Liver (tissue), 9 donors: ENCODE measurements around the gene CREB3L1. TPM values are rescaled to one million over a fixed set of nuclear protein-coding genes. Genes with fewer than 3 reads are reported as not detected.

Experiments
- DNase-seq: peaks from one replicate; pipeline ENCODE4 v3.0.0-alpha.2; 2017; ENCODE audit warnings: low spot score
- H3K27ac ChIP-seq, 2 donors: one replicate each; pipeline ENCODE4 v1.7.0; 2013; ENCODE audit warnings: inconsistent platforms in 2 of 2, low read length in 2 of 2, control low read depth in 1 of 2, low read depth in 1 of 2, mild to moderate bottlenecking in 1 of 2
- H3K27me3 ChIP-seq, 4 donors: one replicate each; pipeline versions ENCODE4 v1.6.1 to v1.7.0; 2013; ENCODE audit warnings: low read length in 3 of 4, inconsistent platforms in 1 of 4, mild to moderate bottlenecking in 1 of 4, moderate library complexity in 1 of 4; ENCODE audit not compliant: control insufficient read depth in 4 of 4, insufficient read depth in 4 of 4
- H3K36me3 ChIP-seq, 4 donors: one replicate each; pipeline versions ENCODE4 v1.6.1 to v1.7.0; 2013; ENCODE audit warnings: low read length in 3 of 4, mild to moderate bottlenecking in 3 of 4, low read depth in 1 of 4, moderate library complexity in 1 of 4; ENCODE audit not compliant: control insufficient read depth in 4 of 4, insufficient read depth in 3 of 4
- H3K4me1 ChIP-seq, 4 donors: one replicate each; pipeline versions ENCODE4 v1.6.1 to v1.7.0; 2013; ENCODE audit warnings: low read length in 3 of 4, mild to moderate bottlenecking in 3 of 4, moderate library complexity in 1 of 4; ENCODE audit not compliant: control insufficient read depth in 4 of 4, insufficient read depth in 4 of 4
- H3K4me3 ChIP-seq, 3 donors: one replicate each; pipeline versions ENCODE4 v1.6.1 to v1.7.0; 2013; ENCODE audit warnings: low read length in 3 of 3, control low read depth in 1 of 3, low read depth in 1 of 3, mild to moderate bottlenecking in 1 of 3
- H3K9ac ChIP-seq, 2 donors: one replicate each; pipeline ENCODE4 v1.7.0; 2013; ENCODE audit warnings: low read length in 2 of 2, mild to moderate bottlenecking in 2 of 2, moderate library complexity in 2 of 2, control low read depth in 1 of 2, low read depth in 1 of 2
- H3K9me3 ChIP-seq, 4 donors: one replicate each; pipeline versions ENCODE4 v1.6.1 to v1.7.0; 2013; ENCODE audit warnings: low read length in 3 of 4; ENCODE audit not compliant: control insufficient read depth in 4 of 4
- ATF3 ChIP-seq: IDR thresholded peaks from 2 replicates; pipeline ENCODE4 v1.6.1; 2016; ENCODE audit warnings: antibody characterized with exemption
- EGR1 ChIP-seq, 2 donors: IDR thresholded peaks; 2 replicates each; pipeline ENCODE4 v1.6.1; 2016 to 2018; ENCODE audit warnings: antibody characterized with exemption in 2 of 2, low read depth in 2 of 2
- FOXA1 ChIP-seq: IDR thresholded peaks from 2 replicates; pipeline ENCODE4 v1.6.1; 2016; ENCODE audit warnings: antibody characterized with exemption
- FOXA2 ChIP-seq: IDR thresholded peaks from 2 replicates; pipeline ENCODE4 v1.6.1; 2016; ENCODE audit warnings: antibody characterized with exemption
- GABPA ChIP-seq, 2 donors: IDR thresholded peaks in 1 of 2; conservative IDR thresholded peaks in 1 of 2; 2 replicates each; pipeline ENCODE4 v1.6.1; 2016; ENCODE audit warnings: antibody characterized with exemption in 2 of 2, mild to moderate bottlenecking in 1 of 2, moderate library complexity in 1 of 2
- HNF4A ChIP-seq, 2 donors: conservative IDR thresholded peaks; 2 replicates each; pipeline ENCODE4 v1.6.1; 2016; ENCODE audit warnings: antibody characterized with exemption in 2 of 2, mild to moderate bottlenecking in 2 of 2
- HNF4G ChIP-seq: IDR thresholded peaks from 2 replicates; pipeline ENCODE4 v1.6.1; 2016; ENCODE audit warnings: antibody characterized with exemption
- JUND ChIP-seq, 2 donors: IDR thresholded peaks; 2 replicates each; pipeline ENCODE4 v1.6.1; 2016; ENCODE audit warnings: antibody characterized with exemption in 2 of 2
- NR2F2 ChIP-seq: IDR thresholded peaks from 2 replicates; pipeline ENCODE4 v1.6.1; 2016; ENCODE audit warnings: antibody characterized with exemption
- RAD21 ChIP-seq, 2 donors: IDR thresholded peaks; 2 replicates each; pipeline ENCODE4 v1.6.1; 2016; ENCODE audit warnings: antibody characterized with exemption in 2 of 2, mild to moderate bottlenecking in 2 of 2
- REST ChIP-seq: IDR thresholded peaks from 2 replicates; pipeline ENCODE4 v1.6.1; 2016; ENCODE audit warnings: antibody characterized with exemption, mild to moderate bottlenecking
- RXRA ChIP-seq, 2 donors: IDR thresholded peaks; 2 replicates each; pipeline ENCODE4 v1.6.1; 2017 to 2018; ENCODE audit warnings: antibody characterized with exemption in 2 of 2, mild to moderate bottlenecking in 1 of 2
- SP1 ChIP-seq: IDR thresholded peaks from 2 replicates; pipeline ENCODE4 v1.6.1; 2018; ENCODE audit warnings: antibody characterized with exemption, mild to moderate bottlenecking
- TAF1 ChIP-seq: conservative IDR thresholded peaks from 2 replicates; pipeline ENCODE4 v1.6.1; 2016; ENCODE audit warnings: antibody characterized with exemption, mild to moderate bottlenecking
- YY1 ChIP-seq: IDR thresholded peaks from 2 replicates; pipeline ENCODE4 v1.6.1; 2016; ENCODE audit warnings: antibody characterized with exemption, mild to moderate bottlenecking
- WGBS: extraction: QIAGEN DNeasy Blood & Tissue Kit; methylation state at CpG from one replicate; pipeline ENCODE4 v1.1.7; 2013; 5-methylcytosine and 5-hydroxymethylcytosine counted together
- polyA plus RNA-seq, 2 donors: library from polyadenylated mRNA; stranded (reverse) in 1 of 2; unstranded in 1 of 2; fragments of 200-250 nt in 1 of 2; fragments of >200 nt in 1 of 2; fragmentation: Nextera tagmentation in 1 of 2; extraction: Ambion mirVana in 1 of 2; gene quantifications; one replicate each; pipeline versions ENCODE4 v1.2.1 to v1.2.3, GENCODE V29; 2013 to 2015
- total RNA-seq, 2 donors: library from RNA; depleted of rRNA; stranded (reverse); fragments of >200 nt; gene quantifications; one replicate each; pipeline ENCODE4 v1.2.3, GENCODE V29; 2014
- TF ChIP-seq, protein P1 (sequence below): IDR thresholded peaks from 2 replicates; pipeline ENCODE4 v1.6.1; 2016; ENCODE audit warnings: antibody characterized with exemption
- TF ChIP-seq, protein P2 (sequence below): fragments of 150-350 bp; IDR thresholded peaks from 2 replicates; pipeline ENCODE4 v1.5.1; 2017; ENCODE audit warnings: improper control_type of control experiment, low read depth, low read length; ENCODE audit not compliant: missing input control
- TF ChIP-seq, protein P3 (sequence below): IDR thresholded peaks from 2 replicates; pipeline ENCODE4 v1.6.1; 2016; ENCODE audit warnings: antibody characterized with exemption
- donor health status: healthy.
- donor health status: healthy.
- donor health status: healthy.
- donor health status: healthy.
- donor health status: healthy.

The CREB3L1 gene
- total and polyA plus RNA-seq, 4 donors: 0.14 to 1.3 (median 0.33) TPM

DNA sequence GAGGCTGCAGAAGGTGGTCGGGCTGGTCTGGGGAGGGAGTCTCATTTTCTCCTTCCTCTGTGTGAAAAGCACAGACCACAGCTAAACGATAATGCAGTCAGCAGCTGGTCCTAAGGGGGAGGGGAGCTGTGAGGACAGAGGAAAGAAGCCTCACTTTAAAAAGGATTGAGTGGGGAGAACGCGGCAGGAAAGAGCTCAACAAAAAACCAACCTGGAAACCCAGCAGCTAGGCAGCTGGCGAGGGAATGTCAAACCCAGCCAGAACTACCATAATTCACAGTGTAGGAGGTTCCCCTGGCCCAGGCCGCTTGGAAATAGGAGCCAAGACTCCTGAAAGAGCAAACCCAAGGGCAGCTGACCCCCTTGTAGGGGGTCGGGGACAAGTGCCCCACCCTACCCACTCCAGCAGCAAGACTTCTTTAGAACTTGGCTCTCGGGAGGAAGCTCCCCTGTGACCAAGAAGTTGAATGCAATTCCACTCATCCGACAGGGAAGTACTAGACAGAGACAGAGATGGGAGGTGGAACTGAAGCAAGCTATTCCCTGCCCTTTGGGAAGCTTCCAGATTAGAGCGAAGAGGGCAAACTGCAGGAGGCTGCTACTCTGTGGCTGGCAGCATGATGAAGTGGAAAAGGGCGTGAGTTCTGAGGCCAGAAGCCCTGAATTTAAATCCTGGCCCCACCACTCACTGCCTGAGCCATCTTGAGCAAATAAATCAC, 53.3 kb downstream of the CREB3L1 start:
- Histone ChIP-seq H3K4me3 (no peak overlapping the region), H3K4me1 (peaks cover 3 to 15% (median 7%) of the 10 kb centered on the region in 4 donors), H3K9me3 (no peaks in the 10 kb centered on the region), H3K27me3 (peaks cover 2 to 25% (median 3%) of the 10 kb centered on the region in 4 donors), H3K27ac (no peak overlapping the region), H3K9ac (no peak overlapping the region), H3K36me3 (no peaks in the 10 kb centered on the region)
- WGBS: 31% methylated on average over 11 of the region's 11 CpGs
- no peak for DNase-seq
- TF ChIP-seq HNF4A (conservative IDR thresholded peaks at IDR 0.05) (no peak), RAD21 (IDR thresholded peaks at IDR 0.05) (no peak), SP1 (no peak), RXRA (IDR thresholded peaks at IDR 0.05) (no peak), FOXA2 (no peak), HNF4G (no peak), ATF3 (no peak), EGR1 (IDR thresholded peaks at IDR 0.05; ENCODE audit: low read depth in 2 of 2) (no peak), JUND (IDR thresholded peaks at IDR 0.05) (no peak), TAF1 (no peak), GABPA (IDR thresholded peaks at IDR 0.05 in 1 of 2, conservative IDR thresholded peaks at IDR 0.05 in 1 of 2) (no peak), REST (no peak), NR2F2 (no peak), YY1 (no peak), FOXA1 (no peak)
- TF ChIP-seq, protein P1, sequence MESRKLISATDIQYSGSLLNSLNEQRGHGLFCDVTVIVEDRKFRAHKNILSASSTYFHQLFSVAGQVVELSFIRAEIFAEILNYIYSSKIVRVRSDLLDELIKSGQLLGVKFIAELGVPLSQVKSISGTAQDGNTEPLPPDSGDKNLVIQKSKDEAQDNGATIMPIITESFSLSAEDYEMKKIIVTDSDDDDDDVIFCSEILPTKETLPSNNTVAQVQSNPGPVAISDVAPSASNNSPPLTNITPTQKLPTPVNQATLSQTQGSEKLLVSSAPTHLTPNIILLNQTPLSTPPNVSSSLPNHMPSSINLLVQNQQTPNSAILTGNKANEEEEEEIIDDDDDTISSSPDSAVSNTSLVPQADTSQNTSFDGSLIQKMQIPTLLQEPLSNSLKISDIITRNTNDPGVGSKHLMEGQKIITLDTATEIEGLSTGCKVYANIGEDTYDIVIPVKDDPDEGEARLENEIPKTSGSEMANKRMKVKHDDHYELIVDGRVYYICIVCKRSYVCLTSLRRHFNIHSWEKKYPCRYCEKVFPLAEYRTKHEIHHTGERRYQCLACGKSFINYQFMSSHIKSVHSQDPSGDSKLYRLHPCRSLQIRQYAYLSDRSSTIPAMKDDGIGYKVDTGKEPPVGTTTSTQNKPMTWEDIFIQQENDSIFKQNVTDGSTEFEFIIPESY: no peak
- TF ChIP-seq, protein P2, sequence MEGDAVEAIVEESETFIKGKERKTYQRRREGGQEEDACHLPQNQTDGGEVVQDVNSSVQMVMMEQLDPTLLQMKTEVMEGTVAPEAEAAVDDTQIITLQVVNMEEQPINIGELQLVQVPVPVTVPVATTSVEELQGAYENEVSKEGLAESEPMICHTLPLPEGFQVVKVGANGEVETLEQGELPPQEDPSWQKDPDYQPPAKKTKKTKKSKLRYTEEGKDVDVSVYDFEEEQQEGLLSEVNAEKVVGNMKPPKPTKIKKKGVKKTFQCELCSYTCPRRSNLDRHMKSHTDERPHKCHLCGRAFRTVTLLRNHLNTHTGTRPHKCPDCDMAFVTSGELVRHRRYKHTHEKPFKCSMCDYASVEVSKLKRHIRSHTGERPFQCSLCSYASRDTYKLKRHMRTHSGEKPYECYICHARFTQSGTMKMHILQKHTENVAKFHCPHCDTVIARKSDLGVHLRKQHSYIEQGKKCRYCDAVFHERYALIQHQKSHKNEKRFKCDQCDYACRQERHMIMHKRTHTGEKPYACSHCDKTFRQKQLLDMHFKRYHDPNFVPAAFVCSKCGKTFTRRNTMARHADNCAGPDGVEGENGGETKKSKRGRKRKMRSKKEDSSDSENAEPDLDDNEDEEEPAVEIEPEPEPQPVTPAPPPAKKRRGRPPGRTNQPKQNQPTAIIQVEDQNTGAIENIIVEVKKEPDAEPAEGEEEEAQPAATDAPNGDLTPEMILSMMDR: no peak
- TF ChIP-seq, protein P3, sequence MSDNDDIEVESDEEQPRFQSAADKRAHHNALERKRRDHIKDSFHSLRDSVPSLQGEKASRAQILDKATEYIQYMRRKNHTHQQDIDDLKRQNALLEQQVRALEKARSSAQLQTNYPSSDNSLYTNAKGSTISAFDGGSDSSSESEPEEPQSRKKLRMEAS: no peak
